Vagina (tissue), 2 donors: ENCODE measurements around the gene PRKCB.

ENCODE experiments used
- POLR2A ChIP-seq, 2 donors: fragments of 450-650 bp; IDR thresholded peaks; one replicate each; pipeline ENCODE4 v1.6.1; 2017; ENCODE audit warnings: antibody characterized with exemption in 2 of 2, mild to moderate bottlenecking in 2 of 2, moderate library complexity in 2 of 2
- POLR2AphosphoS5 ChIP-seq, 2 donors: sonication (generic); formaldehyde crosslinking; IDR thresholded peaks; one replicate each; pipeline ENCODE4 v1.9.0; 2017; ENCODE audit warnings: antibody characterized with exemption in 2 of 2, mild to moderate bottlenecking in 2 of 2, low read depth in 1 of 2; ENCODE audit not compliant: insufficient read depth in 1 of 2
- TF ChIP-seq, protein P1 (sequence below), 3 experiments: fragments of 450-650 bp in 2 of 3; fragments of 200-600 bp in 1 of 3; sonication (generic) in 1 of 3; IDR thresholded peaks; one replicate each; pipeline ENCODE4 v1.5.1; 2017 to 2019; ENCODE audit warnings: antibody characterized with exemption in 3 of 3, mild to moderate bottlenecking in 2 of 3, moderate library complexity in 2 of 3

- TF ChIP-seq, protein P1, sequence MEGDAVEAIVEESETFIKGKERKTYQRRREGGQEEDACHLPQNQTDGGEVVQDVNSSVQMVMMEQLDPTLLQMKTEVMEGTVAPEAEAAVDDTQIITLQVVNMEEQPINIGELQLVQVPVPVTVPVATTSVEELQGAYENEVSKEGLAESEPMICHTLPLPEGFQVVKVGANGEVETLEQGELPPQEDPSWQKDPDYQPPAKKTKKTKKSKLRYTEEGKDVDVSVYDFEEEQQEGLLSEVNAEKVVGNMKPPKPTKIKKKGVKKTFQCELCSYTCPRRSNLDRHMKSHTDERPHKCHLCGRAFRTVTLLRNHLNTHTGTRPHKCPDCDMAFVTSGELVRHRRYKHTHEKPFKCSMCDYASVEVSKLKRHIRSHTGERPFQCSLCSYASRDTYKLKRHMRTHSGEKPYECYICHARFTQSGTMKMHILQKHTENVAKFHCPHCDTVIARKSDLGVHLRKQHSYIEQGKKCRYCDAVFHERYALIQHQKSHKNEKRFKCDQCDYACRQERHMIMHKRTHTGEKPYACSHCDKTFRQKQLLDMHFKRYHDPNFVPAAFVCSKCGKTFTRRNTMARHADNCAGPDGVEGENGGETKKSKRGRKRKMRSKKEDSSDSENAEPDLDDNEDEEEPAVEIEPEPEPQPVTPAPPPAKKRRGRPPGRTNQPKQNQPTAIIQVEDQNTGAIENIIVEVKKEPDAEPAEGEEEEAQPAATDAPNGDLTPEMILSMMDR (IDR thresholded peaks at IDR 0.05), result no peak
- TF ChIP-seq POLR2A (IDR thresholded peaks at IDR 0.05), result no peak
- no peak for TF ChIP-seq POLR2AphosphoS5 (IDR thresholded peaks at IDR 0.05; ENCODE audit: insufficient read depth in 1 of 2, low read depth in 1 of 2)
Measured at GRCh38 chr16:23990507-23990906, 154.7 kb downstream of the PRKCB start.
